Astrocyte of the cerebellum (primary cell): ENCODE results near the gene CLEC9A.
"Not testable (repeated sequence)": the region's sequence is repeated elsewhere in the genome, so short reads cannot be mapped to it uniquely, and the experiment has no call there.

Experiments
- DNase-seq: peaks from one replicate; pipeline ENCODE4 v3.0.0-alpha.2; 2011; ENCODE audit warnings: low read depth
- H3K4me3 ChIP-seq: 2 replicates; pipeline ENCODE4 v1.5.1; 2011; ENCODE audit warnings: mild to moderate bottlenecking, low read depth, low read length, moderate library complexity
- in situ Hi-C: cut with HindIII; loops from 2 replicates; pipeline ENCODE4 v1.10.0; 2017; ENCODE audit warnings: low sequenced_read_pairs
- TF ChIP-seq, protein P1 (sequence below): IDR thresholded peaks from 2 replicates; pipeline ENCODE4 v1.5.1; 2012; ENCODE audit warnings: low read length, low read depth, moderate library complexity, mild to moderate bottlenecking; ENCODE audit errors: missing control alignments

Gene CLEC9A

DNA sequence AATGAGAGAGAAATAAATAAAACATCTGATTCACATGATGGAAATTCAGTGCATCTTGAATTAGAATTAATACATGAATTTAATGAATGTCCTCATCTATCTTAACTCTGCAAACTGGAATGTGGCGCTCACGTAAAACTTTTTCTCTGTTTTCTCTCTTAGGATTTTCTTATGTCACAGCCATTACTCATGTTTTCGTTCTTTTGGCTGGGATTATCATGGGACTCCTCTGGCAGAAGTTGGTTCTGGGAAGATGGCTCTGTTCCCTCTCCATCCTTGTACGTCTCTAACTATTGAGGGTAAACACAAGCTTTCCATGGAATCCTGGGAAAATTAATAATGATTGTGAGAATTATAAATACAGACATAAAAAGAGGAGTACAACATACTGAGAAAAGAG is 15.0 kb upstream of the CLEC9A start:
- DNase-seq: no peak
- in situ Hi-C loops: no loop called here
- TF ChIP-seq, protein P1, sequence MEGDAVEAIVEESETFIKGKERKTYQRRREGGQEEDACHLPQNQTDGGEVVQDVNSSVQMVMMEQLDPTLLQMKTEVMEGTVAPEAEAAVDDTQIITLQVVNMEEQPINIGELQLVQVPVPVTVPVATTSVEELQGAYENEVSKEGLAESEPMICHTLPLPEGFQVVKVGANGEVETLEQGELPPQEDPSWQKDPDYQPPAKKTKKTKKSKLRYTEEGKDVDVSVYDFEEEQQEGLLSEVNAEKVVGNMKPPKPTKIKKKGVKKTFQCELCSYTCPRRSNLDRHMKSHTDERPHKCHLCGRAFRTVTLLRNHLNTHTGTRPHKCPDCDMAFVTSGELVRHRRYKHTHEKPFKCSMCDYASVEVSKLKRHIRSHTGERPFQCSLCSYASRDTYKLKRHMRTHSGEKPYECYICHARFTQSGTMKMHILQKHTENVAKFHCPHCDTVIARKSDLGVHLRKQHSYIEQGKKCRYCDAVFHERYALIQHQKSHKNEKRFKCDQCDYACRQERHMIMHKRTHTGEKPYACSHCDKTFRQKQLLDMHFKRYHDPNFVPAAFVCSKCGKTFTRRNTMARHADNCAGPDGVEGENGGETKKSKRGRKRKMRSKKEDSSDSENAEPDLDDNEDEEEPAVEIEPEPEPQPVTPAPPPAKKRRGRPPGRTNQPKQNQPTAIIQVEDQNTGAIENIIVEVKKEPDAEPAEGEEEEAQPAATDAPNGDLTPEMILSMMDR: no peak
- no peak overlapping the region for H3K4me3 ChIP-seq

DNA sequence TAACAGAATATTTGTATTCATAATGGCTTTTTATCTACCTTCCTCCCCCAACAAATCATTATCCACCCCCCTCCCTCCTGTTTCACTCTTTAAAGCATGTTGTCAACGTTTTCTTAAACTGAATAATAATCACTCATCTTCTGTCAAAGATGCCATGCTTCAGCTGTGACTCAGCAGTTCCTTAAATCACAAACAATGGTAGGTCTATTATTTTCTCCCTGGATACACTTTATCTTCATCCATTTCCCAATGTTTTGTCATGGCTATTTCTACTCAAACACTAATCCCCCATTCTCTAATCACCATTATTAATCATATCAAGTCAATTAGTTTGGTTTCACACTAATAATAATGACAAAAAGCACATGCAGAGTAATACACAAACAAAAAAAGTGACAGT is 13.6 kb upstream of the CLEC9A start:
- TF ChIP-seq, protein P1: no peak

DNA sequence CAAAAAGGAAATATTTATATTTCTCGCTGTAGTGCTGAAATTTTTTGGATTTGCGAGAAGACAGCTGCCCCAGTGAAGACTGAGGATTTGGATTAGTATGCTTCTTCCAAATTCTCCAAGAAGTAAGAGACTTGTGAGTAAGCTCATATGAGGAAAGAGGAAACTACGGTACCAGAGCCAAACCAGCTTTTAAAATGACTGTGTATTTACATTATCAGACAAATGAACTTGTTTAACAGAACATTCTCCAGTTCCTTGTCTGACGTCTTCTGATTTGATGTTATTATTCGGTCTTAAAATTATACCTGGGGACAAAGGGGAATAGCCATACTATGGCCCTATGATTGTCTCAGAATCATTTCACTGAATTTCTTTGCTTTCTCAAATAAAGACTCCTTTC is 12.1 kb upstream of the CLEC9A start:
- no peak overlapping the region for H3K4me3 ChIP-seq
- DNase-seq: no peak
- in situ Hi-C loops: no loop called here
- TF ChIP-seq, protein P1: no peak

More for the DNA sequence above, 13.6 kb upstream of the CLEC9A start:
- in situ Hi-C loops: no loop called here
- no peak overlapping the region for H3K4me3 ChIP-seq
- DNase-seq: no peak

DNA sequence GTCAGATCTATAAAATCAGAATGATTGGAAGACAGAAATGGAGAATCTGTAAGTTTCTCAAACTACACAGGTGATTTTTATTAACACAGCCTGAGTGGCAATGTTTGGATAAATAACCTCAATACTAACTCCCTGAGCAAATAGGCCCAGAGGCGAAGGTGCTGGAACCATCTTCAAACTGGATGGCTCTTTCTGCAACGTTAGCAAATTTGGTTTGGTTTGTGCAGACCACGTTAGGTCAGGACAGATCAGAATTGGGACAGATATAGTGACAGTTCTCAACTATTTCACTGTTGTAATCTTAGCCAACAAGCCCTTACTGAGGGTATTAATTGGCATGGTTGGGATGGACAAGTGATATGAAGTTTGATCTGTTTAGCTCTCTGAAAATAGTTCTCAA is 9.1 kb upstream of the CLEC9A start:
- TF ChIP-seq, protein P1: no peak
- DNase-seq: no peak
- H3K4me3 ChIP-seq: no peak overlapping the region
- in situ Hi-C loops: no loop called here

DNA sequence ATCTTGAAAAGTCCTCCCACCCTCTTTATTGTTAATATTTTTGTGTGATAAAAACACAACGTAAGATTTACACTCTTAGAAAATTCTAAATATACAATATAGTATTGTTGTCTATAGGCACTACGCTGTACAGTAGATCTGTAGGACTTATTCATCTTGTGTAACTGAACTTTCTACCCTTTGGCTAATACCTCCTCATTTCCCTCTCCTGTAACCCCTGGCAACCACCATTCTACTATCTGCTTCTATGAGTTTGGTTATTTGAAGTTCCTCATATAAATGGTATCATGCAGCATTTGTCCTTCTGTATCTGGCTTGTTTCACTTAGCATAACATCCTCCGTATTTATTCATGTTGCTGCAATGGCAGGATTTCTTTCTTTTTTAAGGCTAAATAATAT is 5.2 kb upstream of the CLEC9A start:
- TF ChIP-seq, protein P1: no peak
- DNase-seq: no peak
- in situ Hi-C loops: no loop called here
- no peak overlapping the region for H3K4me3 ChIP-seq

DNA sequence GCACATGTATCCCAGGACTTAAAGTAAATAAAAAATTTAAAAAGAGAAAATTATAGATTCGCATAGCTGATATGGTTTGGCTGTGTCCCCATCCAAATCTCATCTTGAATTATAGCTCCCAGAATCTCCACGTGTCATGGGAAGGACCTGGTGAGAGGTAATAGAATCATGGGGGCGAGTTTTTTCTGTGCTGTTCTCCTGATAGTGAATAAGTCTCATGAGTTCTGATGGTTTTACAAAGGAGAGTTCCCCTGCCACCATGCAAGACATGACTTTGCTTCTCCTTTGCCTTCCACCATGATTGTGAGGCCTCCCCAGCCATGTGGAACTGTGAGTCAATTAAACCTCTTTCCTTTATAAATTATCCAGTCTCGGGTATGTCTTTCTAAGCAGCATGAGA is 3.8 kb upstream of the CLEC9A start:
- in situ Hi-C loops, DNase-seq, H3K4me3 ChIP-seq: not testable (repeated sequence)

DNA sequence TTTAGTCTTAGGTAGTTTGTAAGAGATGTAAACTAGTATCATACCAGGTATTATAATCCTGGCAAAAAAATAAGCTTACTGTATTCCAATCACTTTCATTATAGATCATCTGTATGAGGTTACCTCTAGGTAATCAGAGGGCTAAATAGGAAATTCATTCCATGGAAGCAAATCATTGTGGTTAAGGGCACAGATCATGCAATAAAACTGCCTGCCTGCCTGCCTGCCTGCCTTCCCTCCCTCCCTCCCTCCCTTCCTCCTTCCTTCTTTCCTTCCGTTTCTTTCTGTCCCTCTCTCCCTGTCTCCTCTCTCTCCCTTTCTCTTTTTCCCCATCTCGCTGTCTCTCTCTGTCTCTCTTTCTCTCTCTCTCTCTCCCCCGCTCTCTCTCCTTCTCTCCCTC is 3.2 kb upstream of the CLEC9A start:
- TF ChIP-seq, protein P1: no peak
- in situ Hi-C loops: no loop called here
- no peak for DNase-seq

More for the DNA sequence above, 3.2 kb upstream of the CLEC9A start:
- no peak overlapping the region for H3K4me3 ChIP-seq
